NCI-H2029 (cell line): Measurements from ENCODE around the gene WFIKKN2.
"Not testable (repeated sequence)": the region's sequence is repeated elsewhere in the genome, so short reads cannot be mapped to it uniquely, and the experiment has no call there.

Experiments
- DNase-seq: peaks from one replicate; lab custom pipeline; 2025; lab: John Stamatoyannopoulos, UW

The WFIKKN2 gene

GRCh38 chr17:50853781-50854180 is 18.4 kb downstream of the WFIKKN2 start:
- no peak for DNase-seq

GRCh38 chr17:50855708-50856330 is 20.4 kb downstream of the WFIKKN2 start:
- no peak for DNase-seq

GRCh38 chr17:50856431-50856830 is 21.0 kb downstream of the WFIKKN2 start:
- DNase-seq, result no peak

GRCh38 chr17:50858486-50859225 is 23.3 kb downstream of the WFIKKN2 start:
- no peak for DNase-seq

- DNase-seq, result not testable (repeated sequence)
These were observed 24.3 kb downstream of the WFIKKN2 start for GRCh38 chr17:50859727-50860126.

- no peak for DNase-seq
These were observed 25.9 kb downstream of the WFIKKN2 start for GRCh38 chr17:50861334-50861676.

GRCh38 chr17:50861822-50862528 is 26.6 kb downstream of the WFIKKN2 start:
- DNase-seq, result no peak

- DNase-seq, result no peak
These were observed 27.9 kb downstream of the WFIKKN2 start for GRCh38 chr17:50863221-50863843.

- no peak for DNase-seq
These were observed 28.5 kb downstream of the WFIKKN2 start for GRCh38 chr17:50863931-50864330.

- DNase-seq, result no peak
These were observed 29.3 kb downstream of the WFIKKN2 start for GRCh38 chr17:50864747-50865059.

GRCh38 chr17:50865060-50865867 is 29.9 kb downstream of the WFIKKN2 start:
- DNase-seq, result peak; percentile 37

- DNase-seq, result no peak
These were observed 30.5 kb downstream of the WFIKKN2 start for GRCh38 chr17:50865868-50866260.

GRCh38 chr17:50866261-50866949 is 31.0 kb downstream of the WFIKKN2 start, which contains the start of gene TOB1:
Gene TOB1 (minus strand): TSS chr17:50866354. CDS start chr17:50864017, 2,337 bp downstream.
- DNase-seq, result peak; percentile 93

GRCh38 chr17:50866950-50867362 is 31.6 kb downstream of the WFIKKN2 start:
- peak; percentile 71 for DNase-seq

GRCh38 chr17:50867363-50868139 is 32.2 kb downstream of the WFIKKN2 start:
- peak; percentile 95 for DNase-seq

GRCh38 chr17:50868140-50868438 is 32.7 kb downstream of the WFIKKN2 start:
- DNase-seq, result no peak

GRCh38 chr17:50868602-50869001 is 33.2 kb downstream of the WFIKKN2 start:
- no peak for DNase-seq

- no peak for DNase-seq
These were observed 36.0 kb downstream of the WFIKKN2 start for GRCh38 chr17:50871364-50871763.

- DNase-seq, result no peak
These were observed 36.5 kb downstream of the WFIKKN2 start for GRCh38 chr17:50871898-50872297.

- no peak for DNase-seq
These were observed 37.5 kb downstream of the WFIKKN2 start for GRCh38 chr17:50872710-50873424.
